ENCODE results near the gene SNX11.

The SNX11 gene

DNA sequence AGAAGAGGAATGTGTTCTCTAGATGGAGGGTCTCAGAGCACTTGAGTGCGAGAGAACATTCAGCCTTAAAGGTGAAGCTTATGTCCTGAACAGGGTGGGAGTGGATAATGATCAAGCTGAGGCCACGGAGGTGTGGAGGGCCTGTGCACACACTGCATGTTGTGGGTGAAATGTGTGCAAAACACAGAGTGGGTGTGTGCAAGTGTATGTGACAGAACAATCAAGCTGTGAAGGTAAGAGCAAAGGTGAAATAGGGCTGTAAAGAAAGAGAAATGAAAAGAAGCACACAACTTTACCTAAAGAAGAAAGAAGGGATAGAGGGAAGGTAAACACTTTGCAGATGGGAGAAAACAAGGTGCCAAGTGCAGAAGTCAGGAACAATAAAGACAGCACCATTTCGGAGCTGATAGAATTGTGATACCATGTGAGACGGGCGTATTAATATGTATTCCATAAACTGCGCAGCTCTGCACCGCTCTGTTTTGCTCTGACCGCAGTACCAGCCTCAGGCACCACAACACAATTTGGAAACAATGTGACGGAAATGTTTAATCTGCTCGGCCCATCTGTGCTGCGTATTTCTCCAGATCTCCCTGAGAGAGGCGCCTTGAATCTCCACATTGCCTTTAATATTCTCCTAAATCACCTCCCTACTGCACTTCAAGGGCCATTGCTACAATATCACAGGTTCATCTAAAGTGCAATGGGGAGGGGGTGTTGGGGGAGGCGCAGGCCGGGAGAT lies 40.6 kb downstream of the SNX11 start:
- Histone ChIP-seq H3K27ac (ENCODE audit: low read depth, low read length, poor library complexity, severe bottlenecking) (no peak overlapping the region), H3K4me3 (ENCODE audit: low read depth, low read length, poor library complexity, severe bottlenecking) (no peak overlapping the region), H3K27me3 (ENCODE audit: insufficient read depth, low read length) (0 out of 2 replicates have a peak, but pooled peaks cover 7% of the 10 kb centered on the region)

DNA sequence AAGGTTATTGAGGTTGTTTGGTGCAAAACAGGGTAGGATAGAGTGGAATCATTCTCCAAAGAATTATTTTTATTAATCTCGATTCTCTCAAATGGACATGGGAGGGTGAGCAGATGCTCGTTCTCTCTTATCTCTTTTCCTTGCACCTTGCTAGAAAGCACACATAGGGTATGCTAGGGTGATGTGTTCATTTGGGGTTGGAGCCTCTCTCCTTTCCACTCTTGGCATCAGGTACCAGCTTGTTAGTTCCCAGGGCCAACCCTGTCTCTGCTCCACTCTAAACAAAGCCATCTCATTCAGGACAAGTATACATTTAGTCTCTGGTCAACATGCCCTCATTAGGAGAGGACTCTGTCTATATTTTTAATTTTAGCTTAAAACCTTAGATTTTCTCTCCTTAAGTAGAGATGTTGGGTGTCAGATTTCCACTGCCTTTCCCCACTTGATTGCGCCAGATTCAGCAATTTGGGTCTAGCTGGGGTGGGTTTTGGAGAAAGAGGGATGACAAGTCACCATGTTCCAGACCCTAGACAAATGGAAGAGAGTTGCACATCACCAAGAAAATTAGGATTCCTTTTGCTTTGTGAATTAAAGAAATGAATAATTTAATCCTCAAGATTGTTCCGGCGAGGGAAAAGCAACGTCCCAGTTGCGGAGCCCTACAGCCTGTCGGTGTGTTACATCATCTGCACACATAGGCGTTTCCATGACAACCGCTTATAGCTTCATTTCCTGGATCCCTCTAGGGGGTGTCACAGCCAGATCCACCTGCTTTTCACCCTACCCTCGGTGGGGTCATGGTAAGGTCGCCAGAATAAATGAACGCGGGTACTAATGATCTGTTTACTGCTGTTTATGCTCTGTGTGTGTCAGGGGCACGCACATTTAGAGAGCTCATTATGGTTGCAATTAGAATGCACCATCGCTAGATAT lies 41.6 kb downstream of the SNX11 start:
- TF ChIP-seq, protein P1, sequence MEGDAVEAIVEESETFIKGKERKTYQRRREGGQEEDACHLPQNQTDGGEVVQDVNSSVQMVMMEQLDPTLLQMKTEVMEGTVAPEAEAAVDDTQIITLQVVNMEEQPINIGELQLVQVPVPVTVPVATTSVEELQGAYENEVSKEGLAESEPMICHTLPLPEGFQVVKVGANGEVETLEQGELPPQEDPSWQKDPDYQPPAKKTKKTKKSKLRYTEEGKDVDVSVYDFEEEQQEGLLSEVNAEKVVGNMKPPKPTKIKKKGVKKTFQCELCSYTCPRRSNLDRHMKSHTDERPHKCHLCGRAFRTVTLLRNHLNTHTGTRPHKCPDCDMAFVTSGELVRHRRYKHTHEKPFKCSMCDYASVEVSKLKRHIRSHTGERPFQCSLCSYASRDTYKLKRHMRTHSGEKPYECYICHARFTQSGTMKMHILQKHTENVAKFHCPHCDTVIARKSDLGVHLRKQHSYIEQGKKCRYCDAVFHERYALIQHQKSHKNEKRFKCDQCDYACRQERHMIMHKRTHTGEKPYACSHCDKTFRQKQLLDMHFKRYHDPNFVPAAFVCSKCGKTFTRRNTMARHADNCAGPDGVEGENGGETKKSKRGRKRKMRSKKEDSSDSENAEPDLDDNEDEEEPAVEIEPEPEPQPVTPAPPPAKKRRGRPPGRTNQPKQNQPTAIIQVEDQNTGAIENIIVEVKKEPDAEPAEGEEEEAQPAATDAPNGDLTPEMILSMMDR (IDR thresholded peaks at IDR 0.05; ENCODE audit: low read length) = no peak
- no peak for TF ChIP-seq EZH2 (IDR thresholded peaks at IDR 0.05; ENCODE audit: borderline replicate concordance, low read length)
- Histone ChIP-seq H3K4me1 (ENCODE audit: insufficient read depth, low read length, severe bottlenecking) (no peaks in the 10 kb centered on the region), H3K27ac (ENCODE audit: low read depth, low read length, poor library complexity, severe bottlenecking) (no peak overlapping the region), H2AFZ (ENCODE audit: low read length) (no peak overlapping the region), H3K79me2 (ENCODE audit: insufficient read depth, low read length) (no peaks in the 10 kb centered on the region), H3K9me2 (ENCODE audit: low read depth, low read length) (no peaks in the 10 kb centered on the region), H3K27me3 (ENCODE audit: insufficient read depth, low read length) (0 out of 2 replicates have a peak, but pooled peaks cover 7% of the 10 kb centered on the region), H3K36me3 (ENCODE audit: insufficient read depth, low read length) (no peaks in the 10 kb centered on the region), H3K4me2 (ENCODE audit: low read length) (no peak overlapping the region), H3K9me3 (ENCODE audit: low read length) (no peaks in the 10 kb centered on the region), H3K9ac (ENCODE audit: low read length) (no peak overlapping the region), H3F3A (ENCODE audit: insufficient read depth, low read length) (no peaks in the 10 kb centered on the region), H3K4me3 (ENCODE audit: low read depth, low read length, poor library complexity, severe bottlenecking) (no peak overlapping the region), H4K20me1 (ENCODE audit: insufficient read depth, low read length) (no peaks in the 10 kb centered on the region)

More for the DNA sequence above, 40.6 kb downstream of the SNX11 start:
- H4K20me1 ChIP-seq (ENCODE audit: insufficient read depth, low read length) = no peaks in the 10 kb centered on the region
- no peak overlapping the region for H2AFZ ChIP-seq (ENCODE audit: low read length)
- no peaks in the 10 kb centered on the region for H3K36me3 ChIP-seq (ENCODE audit: insufficient read depth, low read length)
- H3K9ac ChIP-seq (ENCODE audit: low read length) = no peak overlapping the region
- H3K9me2 ChIP-seq (ENCODE audit: low read depth, low read length) = no peaks in the 10 kb centered on the region
- H3K4me1 ChIP-seq (ENCODE audit: insufficient read depth, low read length, severe bottlenecking) = no peaks in the 10 kb centered on the region
- H3F3A ChIP-seq (ENCODE audit: insufficient read depth, low read length) = no peaks in the 10 kb centered on the region
- TF ChIP-seq, protein P1 (IDR thresholded peaks at IDR 0.05; ENCODE audit: low read length) = no peak
- TF ChIP-seq EZH2 (IDR thresholded peaks at IDR 0.05; ENCODE audit: borderline replicate concordance, low read length) = no peak
- no peak overlapping the region for H3K4me2 ChIP-seq (ENCODE audit: low read length)
- H3K9me3 ChIP-seq (ENCODE audit: low read length) = no peaks in the 10 kb centered on the region
- H3K79me2 ChIP-seq (ENCODE audit: insufficient read depth, low read length) = no peaks in the 10 kb centered on the region

DNA sequence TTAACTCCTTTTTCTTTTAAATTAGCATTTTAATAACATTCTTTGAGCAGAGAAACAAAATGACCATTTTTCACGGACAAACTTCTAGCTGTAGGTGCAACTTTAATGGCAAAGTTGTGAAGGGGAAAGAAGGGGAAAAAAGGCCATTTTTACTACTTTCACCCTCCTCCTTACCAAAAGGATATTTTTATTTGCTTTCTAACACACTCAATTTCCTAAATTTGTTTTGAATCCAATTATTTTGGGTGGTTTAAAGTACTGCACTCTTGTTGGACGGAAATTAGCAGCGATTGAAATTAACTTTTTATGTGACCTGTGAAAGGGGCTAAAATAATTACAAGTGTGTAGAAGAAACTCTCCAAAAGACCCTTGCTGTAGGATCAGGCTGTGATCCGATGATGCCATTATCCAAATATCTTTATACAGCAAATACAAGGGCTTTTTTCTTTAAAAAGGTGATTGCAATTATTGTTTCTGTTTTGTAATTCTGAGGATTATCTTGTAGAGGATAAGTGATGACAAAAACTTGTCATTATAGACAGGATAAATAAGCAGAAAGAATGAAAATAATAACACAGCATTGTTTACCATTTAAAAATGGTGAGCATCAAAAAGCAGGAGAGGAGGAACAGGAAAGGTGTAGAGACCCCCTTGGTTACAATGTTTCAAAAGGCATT lies 42.4 kb downstream of the SNX11 start:
- no peak for TF ChIP-seq EZH2 (IDR thresholded peaks at IDR 0.05; ENCODE audit: borderline replicate concordance, low read length)
- TF ChIP-seq, protein P1 (IDR thresholded peaks at IDR 0.05; ENCODE audit: low read length) = no peak
- 0 out of 2 replicates have a peak, but pooled peaks cover 7% of the 10 kb centered on the region for H3K27me3 ChIP-seq (ENCODE audit: insufficient read depth, low read length)
- H3K9ac ChIP-seq (ENCODE audit: low read length) = no peak overlapping the region
- H2AFZ ChIP-seq (ENCODE audit: low read length) = no peak overlapping the region
- H3K9me2 ChIP-seq (ENCODE audit: low read depth, low read length) = no peaks in the 10 kb centered on the region
- H3K4me1 ChIP-seq (ENCODE audit: insufficient read depth, low read length, severe bottlenecking) = no peaks in the 10 kb centered on the region
- no peak overlapping the region for H3K27ac ChIP-seq (ENCODE audit: low read depth, low read length, poor library complexity, severe bottlenecking)
- H3K36me3 ChIP-seq (ENCODE audit: insufficient read depth, low read length) = no peaks in the 10 kb centered on the region
- no peak overlapping the region for H3K4me3 ChIP-seq (ENCODE audit: low read depth, low read length, poor library complexity, severe bottlenecking)
- no peaks in the 10 kb centered on the region for H4K20me1 ChIP-seq (ENCODE audit: insufficient read depth, low read length)
- H3F3A ChIP-seq (ENCODE audit: insufficient read depth, low read length) = no peaks in the 10 kb centered on the region
- no peaks in the 10 kb centered on the region for H3K79me2 ChIP-seq (ENCODE audit: insufficient read depth, low read length)
- no peak overlapping the region for H3K4me2 ChIP-seq (ENCODE audit: low read length)
- no peaks in the 10 kb centered on the region for H3K9me3 ChIP-seq (ENCODE audit: low read length)

All from OCI-LY1 (cell line).